IMR-90 (cell line): Measurements from ENCODE around the gene SNX1. TPM values are rescaled to one million over a fixed set of nuclear protein-coding genes. Genes with fewer than 3 reads are reported as not detected.

Experiments used
- ATAC-seq: fragments of 200-7000 bp; cut with Tn5 transposase; 2 replicates; pipeline ENCODE4 v1.9.1; 2020; ENCODE audit warnings: low read depth, mild to moderate bottlenecking, moderate library complexity
- BruUV-seq: library from RNA; stranded (reverse); fragments of 400-500 nt; replicated peaks from 2 replicates; lab custom pipeline; 2021; lab: Mats Ljungman, UMichigan
- CTCF ChIA-PET: fragments of 300-600 bp; formaldehyde crosslinking; extraction: SDS; loops from one replicate; lab custom pipeline; 2021; ENCODE audit warnings: antibody characterized with exemption; lab: Yijun Ruan, JAX
- POLR2A ChIA-PET: fragments of 300-600 bp; sonication (Branson Sonifier 250); formaldehyde crosslinking; loops from one replicate; lab custom pipeline; 2022; ENCODE audit warnings: antibody characterized with exemption; ENCODE audit not compliant: unreplicated experiment; lab: Charles Lee
- DNase-seq: peaks from one replicate; pipeline ENCODE4 v3.0.0; 2013
- H2AFZ ChIP-seq: replicated peaks from 2 replicates; pipeline ENCODE3; 2013; ENCODE audit warnings: low read length, mild to moderate bottlenecking; ENCODE audit not compliant: poor library complexity
- H2AK5ac ChIP-seq: 2 replicates; pipeline ENCODE4 v1.6.1; 2013; ENCODE audit warnings: low read depth, low read length, inconsistent platforms
- H2AK9ac ChIP-seq: replicated peaks from 2 replicates; pipeline ENCODE3; 2013; ENCODE audit warnings: mild to moderate bottlenecking, low read depth, low read length, moderate library complexity; ENCODE audit not compliant: poor library complexity
- H2BK120ac ChIP-seq: 2 replicates; pipeline ENCODE4 v1.6.1; 2013; ENCODE audit warnings: low read depth, low read length, inconsistent platforms
- H2BK15ac ChIP-seq: 3 replicates; pipeline ENCODE4 v1.6.1; 2013; ENCODE audit warnings: low read depth, low read length, inconsistent platforms
- H2BK20ac ChIP-seq: 2 replicates; pipeline ENCODE4 v1.6.1; 2013; ENCODE audit warnings: low read depth, mild to moderate bottlenecking, inconsistent platforms, low read length, moderate library complexity
- H2BK5ac ChIP-seq: 2 replicates; pipeline ENCODE4 v1.6.1; 2013; ENCODE audit warnings: mild to moderate bottlenecking, low read depth, low read length, inconsistent platforms; ENCODE audit not compliant: poor library complexity, severe bottlenecking
- H3K14ac ChIP-seq: replicated peaks from 2 replicates; pipeline ENCODE4 v1.6.1; 2013; ENCODE audit warnings: low read depth, low read length, inconsistent platforms
- H3K18ac ChIP-seq: 2 replicates; pipeline ENCODE4 v1.6.1; 2013; ENCODE audit warnings: low read depth, low read length, control low read depth
- H3K23ac ChIP-seq: 2 replicates; pipeline ENCODE4 v1.6.1; 2013; ENCODE audit warnings: low read depth, low read length, inconsistent platforms
- H3K27ac ChIP-seq: 2 replicates; pipeline ENCODE4 v1.5.1; 2013; ENCODE audit warnings: mild to moderate bottlenecking, control low read depth, low read length; ENCODE audit not compliant: insufficient read depth
- H3K27me3 ChIP-seq: 2 replicates; pipeline ENCODE4 v1.6.1; 2013; ENCODE audit warnings: low read length; ENCODE audit not compliant: control insufficient read depth, insufficient read depth
- H3K36me3 ChIP-seq: 2 replicates; pipeline ENCODE4 v1.6.1; 2013; ENCODE audit warnings: low read length, mixed read lengths; ENCODE audit not compliant: control insufficient read depth, insufficient read depth
- H3K4ac ChIP-seq: 2 replicates; pipeline ENCODE4 v1.6.1; 2013; ENCODE audit warnings: low read depth, low read length, inconsistent platforms
- H3K4me1 ChIP-seq: 2 replicates; pipeline ENCODE4 v1.6.1; 2013; ENCODE audit warnings: low read length, mixed read lengths; ENCODE audit not compliant: control insufficient read depth, insufficient read depth
- H3K4me2 ChIP-seq: 2 replicates; pipeline ENCODE4 v1.6.1; 2013; ENCODE audit warnings: low read depth, mild to moderate bottlenecking, control low read depth, low read length, moderate library complexity
- H3K4me3 ChIP-seq: 2 replicates; pipeline ENCODE4 v1.5.1; 2013; ENCODE audit warnings: low read depth, mild to moderate bottlenecking, control low read depth, low read length, moderate library complexity; ENCODE audit not compliant: insufficient read depth
- H3K56ac ChIP-seq: 2 replicates; pipeline ENCODE4 v1.6.1; 2013; ENCODE audit warnings: low read length, inconsistent platforms; ENCODE audit not compliant: insufficient read depth; ENCODE audit errors: extremely low read depth
- H3K79me1 ChIP-seq, 2 experiments: 2 replicates each; pipeline ENCODE4 v1.6.1; 2013; ENCODE audit warnings: low read length in 2 of 2, inconsistent platforms in 1 of 2, low read depth in 1 of 2
- H3K9ac ChIP-seq: 2 replicates; pipeline ENCODE4 v1.6.1; 2013; ENCODE audit warnings: low read depth, low read length, control low read depth
- H3K9me1 ChIP-seq: 2 replicates; pipeline ENCODE4 v1.6.1; 2013; ENCODE audit warnings: low read length, inconsistent platforms; ENCODE audit not compliant: insufficient read depth
- H3K9me3 ChIP-seq: 2 replicates; pipeline ENCODE4 v1.6.1; 2013; ENCODE audit warnings: low read length; ENCODE audit not compliant: control insufficient read depth, insufficient read depth
- H4K20me1 ChIP-seq: 2 replicates; pipeline ENCODE4 v1.6.1; 2013; ENCODE audit warnings: low read length, inconsistent platforms; ENCODE audit not compliant: insufficient read depth
- H4K5ac ChIP-seq: 2 replicates; pipeline ENCODE4 v1.6.1; 2013; ENCODE audit warnings: mild to moderate bottlenecking, low read depth, low read length, control low read depth
- H4K8ac ChIP-seq, 2 experiments: 2 replicates each; pipeline ENCODE4 v1.6.1; 2013; ENCODE audit warnings: low read depth in 2 of 2, low read length in 2 of 2, control low read depth in 1 of 2, inconsistent platforms in 1 of 2
- H4K91ac ChIP-seq: 2 replicates; pipeline ENCODE4 v1.6.1; 2013; ENCODE audit warnings: low read depth, low read length, inconsistent platforms; ENCODE audit not compliant: insufficient read depth
- CEBPB ChIP-seq: IDR thresholded peaks from 2 replicates; pipeline ENCODE4 v1.6.1; 2012; ENCODE audit warnings: low read depth, low read length, improper control_type of control experiment
- CHD1 ChIP-seq: IDR thresholded peaks from 2 replicates; pipeline ENCODE4 v1.6.1; 2012; ENCODE audit warnings: low read depth, low read length, improper control_type of control experiment
- MAFK ChIP-seq: IDR thresholded peaks from 2 replicates; pipeline ENCODE4 v1.6.1; 2012; ENCODE audit warnings: low read depth, low read length, improper control_type of control experiment
- MAZ ChIP-seq: IDR thresholded peaks from 2 replicates; pipeline ENCODE4 v1.6.1; 2012; ENCODE audit warnings: low read depth, mild to moderate bottlenecking, low read length, improper control_type of control experiment, moderate library complexity, borderline replicate concordance
- MXI1 ChIP-seq: IDR thresholded peaks from 2 replicates; pipeline ENCODE4 v1.6.1; 2012; ENCODE audit warnings: low read depth, mild to moderate bottlenecking, low read length, moderate library complexity, borderline replicate concordance
- NFE2L2 ChIP-seq: fragments of 150-350 bp; IDR thresholded peaks from 2 replicates; pipeline ENCODE4 v1.6.1; 2016; ENCODE audit warnings: low read depth, mild to moderate bottlenecking, low read length
- POLR2A ChIP-seq: IDR thresholded peaks from 2 replicates; pipeline ENCODE4 v1.6.1; 2012; ENCODE audit warnings: mild to moderate bottlenecking, low read depth, low read length
- WGBS, 2 experiments: methylation state at CpG; one replicate each; pipeline versions ENCODE4 v1.1.5 to v1.1.7; 2013; ENCODE audit warnings: missing lambda C conversion rate in 2 of 2; ENCODE audit not compliant: insufficient read length in 1 of 2; ENCODE audit errors: extremely low coverage in 2 of 2; 5-methylcytosine and 5-hydroxymethylcytosine counted together
- dilution Hi-C: fragments of 300-500 bp; cut with HindIII; formaldehyde crosslinking; loops from one replicate; pipeline ENCODE4 v1.14.3; 2018; ENCODE audit warnings: low sequenced_read_pairs; ENCODE audit not compliant: unreplicated experiment
- in situ Hi-C: fragments of 300-500 bp; cut with MboI; formaldehyde crosslinking; loops from 3 replicates; pipeline ENCODE4 v1.14.3; 2019; ENCODE audit warnings: low sequenced_read_pairs, inconsistent platforms, mixed read lengths
- intact Hi-C: fragments of 100-400 bp; cut with micrococcal nuclease; formaldehyde crosslinking; loops from 2 replicates; pipeline ENCODE4 v1.10.0; 2022
- polyA plus RNA-seq, 3 experiments: library from polyadenylated mRNA; depleted of rRNA; stranded (reverse); fragments of >200 nt; gene quantifications; 2 replicates each; pipeline ENCODE4 v1.2.3, GENCODE V29; 2012; ENCODE audit warnings: low replicate concordance in 1 of 3
- total RNA-seq: library from RNA; depleted of rRNA; stranded (reverse); fragments of >200 nt; gene quantifications from 2 replicates; pipeline ENCODE4 v1.2.3, GENCODE V29; 2012
- TF ChIP-seq, protein P1 (sequence below): fragments of 150-350 bp; IDR thresholded peaks from 2 replicates; pipeline ENCODE4 v1.6.1; 2016; ENCODE audit warnings: low read depth, mild to moderate bottlenecking, low read length, moderate library complexity, borderline replicate concordance

Gene SNX1
- total and polyA plus RNA-seq, 2 of the 4 experiments (the other 2 are of a cell fraction) = 35.3 to 72.3 TPM

DNA sequence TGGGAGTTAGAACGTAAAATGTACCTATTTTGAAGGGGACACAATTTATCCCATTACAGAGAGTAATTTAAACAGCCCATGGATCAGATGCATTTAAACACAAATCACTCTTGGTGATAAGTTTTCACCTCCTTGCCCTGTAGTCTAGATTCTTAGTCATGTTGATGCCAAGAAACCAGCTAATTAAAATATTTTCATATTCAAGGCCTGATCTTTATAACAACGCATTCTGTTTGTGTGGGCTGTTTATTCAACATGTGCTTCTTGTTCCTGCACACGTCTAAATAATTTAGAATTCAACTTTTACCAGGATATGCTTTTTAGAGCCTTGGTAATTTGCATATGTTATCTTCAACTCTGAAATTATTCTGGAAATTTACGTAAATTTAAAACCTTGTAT lies 25.8 kb downstream of the SNX1 start:
- ChIA-PET CTCF (interaction anchor here (0.7 kb wide), 1 partner anchor 76 kb away, joined by 4 read pairs; no protein-coding TSS in a partner anchor), POLR2A (no interaction called here)
- dilution Hi-C loops = no loop called here
- H3K9me3 ChIP-seq = no peaks in the 10 kb centered on the region
- no peak overlapping the region for H3K14ac ChIP-seq
- no peaks in the 10 kb centered on the region for H3K27me3 ChIP-seq
- no peak for TF ChIP-seq CHD1
- no peak for TF ChIP-seq MXI1
- no peak for TF ChIP-seq POLR2A
- no peak for TF ChIP-seq MAZ
- TF ChIP-seq MAFK = no peak
- TF ChIP-seq, protein P1, sequence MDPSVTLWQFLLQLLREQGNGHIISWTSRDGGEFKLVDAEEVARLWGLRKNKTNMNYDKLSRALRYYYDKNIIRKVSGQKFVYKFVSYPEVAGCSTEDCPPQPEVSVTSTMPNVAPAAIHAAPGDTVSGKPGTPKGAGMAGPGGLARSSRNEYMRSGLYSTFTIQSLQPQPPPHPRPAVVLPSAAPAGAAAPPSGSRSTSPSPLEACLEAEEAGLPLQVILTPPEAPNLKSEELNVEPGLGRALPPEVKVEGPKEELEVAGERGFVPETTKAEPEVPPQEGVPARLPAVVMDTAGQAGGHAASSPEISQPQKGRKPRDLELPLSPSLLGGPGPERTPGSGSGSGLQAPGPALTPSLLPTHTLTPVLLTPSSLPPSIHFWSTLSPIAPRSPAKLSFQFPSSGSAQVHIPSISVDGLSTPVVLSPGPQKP = no peak
- TF ChIP-seq NFE2L2 = no peak
- TF ChIP-seq CEBPB = no peak
- BruUV-seq = no TSS peak
- H3K36me3 ChIP-seq = peaks cover 43% of the 10 kb centered on the region
- H3K18ac ChIP-seq = no peak overlapping the region
- no peaks in the 10 kb centered on the region for H4K20me1 ChIP-seq
- H3K4ac ChIP-seq = no peak overlapping the region
- no peak overlapping the region for H4K91ac ChIP-seq
- WGBS, 2 experiments = no CpG with 5 or more reads among the region's 4 CpGs
- H2AK9ac ChIP-seq = no peak overlapping the region
- H3K27ac ChIP-seq = no peak overlapping the region
- H2AK5ac ChIP-seq = no peak overlapping the region
- H4K8ac ChIP-seq = no peak overlapping the region
- H3K4me3 ChIP-seq = no peak overlapping the region
- no peaks in the 10 kb centered on the region for H3K4me1 ChIP-seq
- peaks cover 14 to 16% of the 10 kb centered on the region in 2 experiments for H3K79me1 ChIP-seq
- in situ Hi-C loops = no loop called here
- H4K5ac ChIP-seq = no peak overlapping the region
- no peak overlapping the region for H2BK15ac ChIP-seq
- no peak overlapping the region for H3K23ac ChIP-seq
- H2BK20ac ChIP-seq = no peak overlapping the region
- ATAC-seq (no peak), DNase-seq (no peak)
- no peak overlapping the region for H3K4me2 ChIP-seq
- no peak overlapping the region for H3K9ac ChIP-seq
- no peak overlapping the region for H2AFZ ChIP-seq
- H3K9me1 ChIP-seq = peaks cover 3% of the 10 kb centered on the region; the same call in 1 of the 2 replicates
- H3K56ac ChIP-seq = no peak overlapping the region
- H2BK120ac ChIP-seq = no peak overlapping the region
- intact Hi-C loops = no loop called here
- H2BK5ac ChIP-seq = no peak overlapping the region
